Measurements from ENCODE around the gene ARHGAP19. TPM values are rescaled to one million over a fixed set of nuclear protein-coding genes. Genes with fewer than 3 reads are reported as not detected.

Gene ARHGAP19
- total RNA-seq, 1 donor from 2014 or later = 9.8 TPM

GRCh38 chr10:97321804-97322190 lies 29.4 kb upstream of the ARHGAP19 start:
- Mint-ChIP-seq H3K27me3 (ENCODE audit: unreplicated experiment) (peaks cover 13% of the 10 kb centered on the region), H3K36me3 (ENCODE audit: unreplicated experiment) (no peaks in the 10 kb centered on the region), H3K4me1 (ENCODE audit: low read depth, unreplicated experiment) (peaks cover 30% of the 10 kb centered on the region), H3K9me3 (ENCODE audit: unreplicated experiment) (peaks cover 10% of the 10 kb centered on the region), H3K27ac (ENCODE audit: unreplicated experiment) (peak overlapping the region; percentile 72), H3K4me3 (ENCODE audit: unreplicated experiment) (peak overlapping the region; percentile 93)
- DNase-seq = no peak
- TF ChIP-seq CTCF (IDR thresholded peaks at IDR 0.05; ENCODE audit: partially characterized antibody, unreplicated experiment) = no peak

- peak; percentile 72 for DNase-seq
- Mint-ChIP-seq H3K36me3 (ENCODE audit: unreplicated experiment) (no peaks in the 10 kb centered on the region), H3K9me3 (ENCODE audit: unreplicated experiment) (peaks cover 10% of the 10 kb centered on the region), H3K27ac (ENCODE audit: unreplicated experiment) (peak overlapping the region; percentile 72), H3K27me3 (ENCODE audit: unreplicated experiment) (peaks cover 13% of the 10 kb centered on the region), H3K4me3 (ENCODE audit: unreplicated experiment) (peak overlapping the region; percentile 93), H3K4me1 (ENCODE audit: low read depth, unreplicated experiment) (peaks cover 30% of the 10 kb centered on the region)
- TF ChIP-seq CTCF (IDR thresholded peaks at IDR 0.05; ENCODE audit: partially characterized antibody, unreplicated experiment) = no peak
Measured at GRCh38 chr10:97321032-97321803, 28.8 kb upstream of the ARHGAP19 start.

GRCh38 chr10:97320480-97321031 lies 28.1 kb upstream of the ARHGAP19 start:
- H3K27ac Mint-ChIP-seq (ENCODE audit: unreplicated experiment) = peak overlapping the region; percentile 80
- no peaks in the 10 kb centered on the region for H3K36me3 Mint-ChIP-seq (ENCODE audit: unreplicated experiment)
- peaks cover 10% of the 10 kb centered on the region for H3K9me3 Mint-ChIP-seq (ENCODE audit: unreplicated experiment)
- H3K27me3 Mint-ChIP-seq (ENCODE audit: unreplicated experiment) = peaks cover 13% of the 10 kb centered on the region
- peaks cover 23% of the 10 kb centered on the region for H3K4me1 Mint-ChIP-seq (ENCODE audit: low read depth, unreplicated experiment)
- TF ChIP-seq CTCF (IDR thresholded peaks at IDR 0.05; ENCODE audit: partially characterized antibody, unreplicated experiment) = no peak
- DNase-seq = peak; percentile 28
- H3K4me3 Mint-ChIP-seq (ENCODE audit: unreplicated experiment) = peak overlapping the region; percentile 93

GRCh38 chr10:97319671-97320479 lies 27.4 kb upstream of the ARHGAP19 start:
- peak; percentile 79 for DNase-seq
- Mint-ChIP-seq H3K9me3 (ENCODE audit: unreplicated experiment) (peaks cover 10% of the 10 kb centered on the region), H3K27ac (ENCODE audit: unreplicated experiment) (peak overlapping the region; percentile 80), H3K4me3 (ENCODE audit: unreplicated experiment) (peak overlapping the region; percentile 93), H3K27me3 (ENCODE audit: unreplicated experiment) (peaks cover 13% of the 10 kb centered on the region), H3K36me3 (ENCODE audit: unreplicated experiment) (no peaks in the 10 kb centered on the region), H3K4me1 (ENCODE audit: low read depth, unreplicated experiment) (peaks cover 21% of the 10 kb centered on the region)
- no peak for TF ChIP-seq CTCF (IDR thresholded peaks at IDR 0.05; ENCODE audit: partially characterized antibody, unreplicated experiment)

Data from glutamatergic neuron (in vitro differentiated cells).